ENCODE data around the gene COL27A1.

Gene COL27A1

GRCh38 chr9:114213566-114213965 is 58.2 kb downstream of the COL27A1 start:
- TF ChIP-seq CTCF (IDR thresholded peaks at IDR 0.05; ENCODE audit: low read depth, low read length), result no peak
- no peak overlapping the region for H3K4me3 ChIP-seq (ENCODE audit: low read depth, low read length)

GRCh38 chr9:114214181-114214580 is 58.8 kb downstream of the COL27A1 start:
- no peak overlapping the region for H3K4me3 ChIP-seq (ENCODE audit: low read depth, low read length)
- no peak for TF ChIP-seq CTCF (IDR thresholded peaks at IDR 0.05; ENCODE audit: low read depth, low read length)

GRCh38 chr9:114214686-114215414 is 59.5 kb downstream of the COL27A1 start:
- H3K4me3 ChIP-seq (ENCODE audit: low read depth, low read length), result no peak overlapping the region
- no peak for TF ChIP-seq CTCF (IDR thresholded peaks at IDR 0.05; ENCODE audit: low read depth, low read length)

DNA sequence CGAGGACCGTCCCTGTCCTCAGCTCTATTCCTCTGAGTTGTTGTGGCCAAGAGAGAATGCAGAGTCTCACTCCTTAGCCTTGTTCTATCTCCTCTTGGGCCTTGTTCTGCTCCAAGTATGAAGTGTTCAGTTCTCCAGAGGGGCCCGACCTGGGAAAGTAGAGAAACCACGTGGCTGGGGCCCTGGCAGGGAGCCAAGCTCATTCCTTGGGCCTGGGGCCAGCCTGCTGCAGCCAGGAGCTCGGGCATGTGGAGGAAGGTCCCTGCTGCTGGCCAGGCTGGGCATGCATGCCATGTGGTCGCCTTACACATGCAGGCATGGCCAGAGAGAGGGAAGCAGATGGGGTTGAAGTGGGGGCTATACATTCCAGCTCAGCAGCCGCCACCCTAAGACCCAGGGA is 60.7 kb downstream of the COL27A1 start:
- no peak for TF ChIP-seq CTCF (IDR thresholded peaks at IDR 0.05; ENCODE audit: low read depth, low read length)
- H3K4me3 ChIP-seq (ENCODE audit: low read depth, low read length), result no peak overlapping the region

GRCh38 chr9:114216976-114217375 is 61.6 kb downstream of the COL27A1 start:
- no peak overlapping the region for H3K4me3 ChIP-seq (ENCODE audit: low read depth, low read length)
- TF ChIP-seq CTCF (IDR thresholded peaks at IDR 0.05; ENCODE audit: low read depth, low read length), result no peak

GRCh38 chr9:114218264-114219120 is 63.2 kb downstream of the COL27A1 start:
- no peak overlapping the region for H3K4me3 ChIP-seq (ENCODE audit: low read depth, low read length)
- TF ChIP-seq CTCF (IDR thresholded peaks at IDR 0.05; ENCODE audit: low read depth, low read length), result no peak

DNA sequence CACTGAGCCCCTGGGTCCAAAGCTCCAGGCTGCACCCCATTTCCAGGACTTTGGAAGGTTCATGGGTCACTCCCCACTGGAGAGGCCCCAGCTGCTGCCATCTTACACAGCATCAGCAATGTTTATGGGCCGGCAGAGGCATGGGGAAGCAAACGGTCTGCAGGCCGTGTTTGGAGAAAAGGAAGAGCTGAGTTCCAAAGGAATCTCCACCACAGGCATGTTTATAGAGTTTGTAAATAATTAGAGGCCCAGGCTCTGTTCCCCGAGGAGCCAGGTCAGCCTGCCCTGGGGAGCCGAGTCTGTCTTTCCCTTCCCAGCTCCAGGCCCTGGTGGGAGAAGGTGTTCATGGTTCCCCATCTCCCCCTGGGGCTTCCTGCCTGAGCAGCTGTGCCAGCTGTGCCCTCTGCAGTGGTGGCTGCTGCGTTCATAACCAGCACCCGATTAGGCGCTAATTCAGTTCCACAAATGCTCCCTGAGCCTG is 64.8 kb downstream of the COL27A1 start:
- H3K4me3 ChIP-seq (ENCODE audit: low read depth, low read length), result no peak overlapping the region
- TF ChIP-seq CTCF (IDR thresholded peaks at IDR 0.05; ENCODE audit: low read depth, low read length), result no peak

All from WI38 (cell line).